GM10266 (cell line): Measurements from ENCODE around the gene BBS12.

ENCODE experiments used
- DNase-seq: peaks from one replicate; pipeline ENCODE4 v3.0.0; 2012; ENCODE audit errors: extremely low spot score
- CTCF ChIP-seq: IDR thresholded peaks from 2 replicates; pipeline ENCODE4 v1.5.1; 2012; ENCODE audit warnings: mild to moderate bottlenecking, low read depth; ENCODE audit not compliant: control insufficient read depth, insufficient read depth; ENCODE audit errors: missing control alignments

Gene BBS12

GRCh38 chr4:122692641-122693520 lies 39.6 kb upstream of the BBS12 start:
- no peak for DNase-seq
- TF ChIP-seq CTCF = no peak

- no peak for TF ChIP-seq CTCF
- no peak for DNase-seq
Measured at GRCh38 chr4:122695226-122695625, 37.3 kb upstream of the BBS12 start.

GRCh38 chr4:122700178-122700725 lies 32.3 kb upstream of the BBS12 start:
- TF ChIP-seq CTCF = no peak
- DNase-seq = no peak

GRCh38 chr4:122701061-122701460 lies 31.4 kb upstream of the BBS12 start:
- no peak for TF ChIP-seq CTCF
- no peak for DNase-seq

GRCh38 chr4:122701965-122702364 lies 30.5 kb upstream of the BBS12 start:
- DNase-seq = no peak
- no peak for TF ChIP-seq CTCF

GRCh38 chr4:122702939-122703338 lies 29.6 kb upstream of the BBS12 start:
- no peak for DNase-seq
- TF ChIP-seq CTCF = no peak

GRCh38 chr4:122703868-122704267 lies 28.6 kb upstream of the BBS12 start:
- no peak for TF ChIP-seq CTCF
- DNase-seq = no peak
